ENCODE results near the gene GLS.
"Not testable (repeated sequence)": the region's sequence is repeated elsewhere in the genome, so short reads cannot be mapped to it uniquely, and the experiment has no call there.

Gene GLS

DNA sequence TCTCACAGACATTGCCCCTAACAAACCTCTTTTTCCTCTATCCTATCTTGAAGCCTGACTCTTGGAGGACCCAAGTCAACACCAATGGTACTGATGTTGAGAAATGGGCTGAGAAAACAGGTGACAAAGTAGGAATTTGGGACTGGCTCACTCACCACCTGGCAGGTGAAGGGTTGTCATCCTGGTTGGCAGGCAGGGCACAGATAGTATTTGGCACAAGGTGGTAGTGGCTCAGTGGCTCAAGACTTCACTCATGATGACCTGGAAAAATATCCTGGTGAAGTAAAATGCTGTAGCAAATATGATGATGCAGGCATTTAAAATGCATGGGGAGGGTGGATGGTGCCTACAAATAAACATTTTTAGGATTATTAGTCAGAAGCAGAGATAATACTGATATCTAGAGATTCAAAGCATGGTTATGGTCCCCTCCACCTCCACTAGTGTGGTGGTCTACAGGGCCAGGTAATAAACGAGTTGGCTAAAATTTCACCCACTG is 38.0 kb upstream of the GLS start:
- H3K36me3 ChIP-seq (ENCODE audit: insufficient read depth, low read length) = no peaks in the 10 kb centered on the region
- H3K27me3 ChIP-seq (ENCODE audit: insufficient read depth, low read length) = no peaks in the 10 kb centered on the region
- no peak overlapping the region for H3K4me3 ChIP-seq (ENCODE audit: low read length)
- no peak overlapping the region for H3K27ac ChIP-seq (ENCODE audit: low read depth, low read length)
- no peaks in the 10 kb centered on the region for H3K9me3 ChIP-seq (ENCODE audit: insufficient read depth, low read depth, low read length)
- peaks cover 4% of the 10 kb centered on the region; the same call in 1 of the 2 replicates for H3K4me1 ChIP-seq (ENCODE audit: insufficient read depth, low read length)
- H3K9ac ChIP-seq (ENCODE audit: low read depth, low read length) = no peak overlapping the region
- WGBS = 97% methylated on average over 1 of the region's 1 CpG

DNA sequence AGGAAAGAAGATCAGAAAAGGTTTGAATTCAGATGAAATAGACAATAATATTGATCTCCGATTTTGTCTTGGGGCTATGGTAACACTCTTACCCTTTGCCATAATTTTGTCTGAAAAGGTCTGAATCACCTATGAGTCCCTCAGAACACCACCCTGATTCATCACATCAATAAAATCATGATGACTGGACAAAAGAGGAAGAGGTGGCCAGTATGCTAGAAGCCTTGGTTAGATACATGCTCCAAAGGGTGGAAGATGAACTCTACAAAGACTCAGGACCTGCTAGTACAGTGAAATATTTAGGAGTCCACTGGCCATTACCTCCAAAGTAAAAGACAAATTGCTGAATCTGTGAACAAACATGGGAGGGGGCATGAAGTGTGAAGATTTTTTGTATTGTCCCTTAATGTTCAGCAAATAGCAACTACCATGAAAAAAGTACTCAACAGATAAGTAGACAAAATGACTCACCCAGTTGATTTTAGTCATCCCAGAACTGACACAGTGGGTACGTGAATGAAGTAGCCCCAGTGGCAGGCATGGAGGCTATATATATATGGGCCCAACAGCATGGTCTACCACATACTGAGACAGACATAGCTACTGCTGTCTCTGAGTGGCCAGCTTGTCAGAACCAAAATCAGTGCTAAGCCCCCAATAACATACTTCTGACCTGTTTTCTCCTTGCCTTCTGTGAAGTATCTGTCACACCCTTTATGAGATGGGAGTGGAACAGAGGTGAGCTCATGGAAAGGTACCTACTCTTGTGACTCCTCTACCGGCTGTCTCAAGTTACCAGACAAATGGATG is 36.5 kb upstream of the GLS start:
- no peaks in the 10 kb centered on the region for H3K36me3 ChIP-seq (ENCODE audit: insufficient read depth, low read length)
- H3K4me1 ChIP-seq (ENCODE audit: insufficient read depth, low read length) = peaks cover 4% of the 10 kb centered on the region; the same call in 1 of the 2 replicates
- no peak overlapping the region for H3K4me3 ChIP-seq (ENCODE audit: low read length)
- H3K9ac ChIP-seq (ENCODE audit: low read depth, low read length) = no peak overlapping the region
- H3K27me3 ChIP-seq (ENCODE audit: insufficient read depth, low read length) = no peaks in the 10 kb centered on the region
- no peaks in the 10 kb centered on the region for H3K9me3 ChIP-seq (ENCODE audit: insufficient read depth, low read depth, low read length)
- no peak overlapping the region for H3K27ac ChIP-seq (ENCODE audit: low read depth, low read length)
- WGBS = 84% methylated on average over 3 of the region's 3 CpGs

DNA sequence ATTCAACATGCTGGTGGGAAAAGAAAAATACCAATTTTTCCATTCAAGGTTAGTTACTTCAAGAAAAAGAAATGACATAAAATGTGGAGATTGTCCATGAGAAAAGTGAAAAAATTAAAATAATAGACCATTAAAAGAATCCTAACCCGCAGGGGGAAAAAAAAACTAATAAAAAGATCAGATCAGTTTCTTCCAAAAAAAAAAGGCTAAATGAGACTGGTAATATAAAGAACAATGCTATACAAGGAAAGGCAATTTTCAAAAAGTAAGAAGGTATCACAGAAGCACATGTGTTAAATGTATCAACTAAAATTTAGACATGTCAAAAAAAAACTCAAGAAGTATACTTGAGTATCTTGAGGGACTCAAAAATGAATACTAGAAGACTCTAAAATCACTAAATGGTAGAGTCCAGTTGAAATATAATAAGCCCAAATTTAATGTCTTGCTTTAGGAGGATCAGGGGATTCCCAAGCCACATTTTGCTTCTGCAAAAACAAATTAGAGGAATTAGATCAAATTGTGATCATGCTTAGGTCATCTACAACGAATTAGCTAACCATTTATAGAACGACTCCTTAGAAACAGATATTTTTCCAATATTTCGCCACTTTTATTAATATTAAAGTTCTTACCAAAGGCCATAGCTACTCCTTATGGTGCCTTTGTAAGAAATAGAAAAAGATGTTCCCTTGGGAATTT is 35.8 kb upstream of the GLS start:
- WGBS = 95% methylated on average over 3 of the region's 4 CpGs

DNA sequence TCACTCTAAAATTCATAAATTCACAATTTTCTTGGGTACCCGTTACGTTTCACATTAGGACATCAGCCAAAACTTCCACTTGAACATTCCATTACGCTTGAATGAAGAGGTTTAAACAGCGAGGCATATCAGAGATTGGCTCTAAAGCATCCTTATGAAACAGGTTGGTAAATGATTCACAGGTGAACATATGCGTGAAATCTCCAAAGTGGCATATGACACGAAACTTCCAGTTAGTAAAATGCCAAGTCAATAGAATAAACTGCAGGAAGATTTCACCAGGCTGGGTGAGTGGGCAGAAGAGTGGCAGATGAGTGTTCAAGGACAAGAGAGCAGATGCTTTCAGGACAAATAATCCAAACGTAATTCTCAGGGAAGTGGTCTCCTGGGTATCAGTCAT is 33.9 kb upstream of the GLS start:
- H3K4me1 ChIP-seq (ENCODE audit: insufficient read depth, low read length) = no peaks in the 10 kb centered on the region
- 92% methylated on average over 7 of the region's 7 CpGs for WGBS

More for the DNA sequence above, 35.8 kb upstream of the GLS start:
- H3K27ac ChIP-seq (ENCODE audit: low read depth, low read length) = no peak overlapping the region
- H3K4me3 ChIP-seq (ENCODE audit: low read length) = no peak overlapping the region
- no peaks in the 10 kb centered on the region for H3K9me3 ChIP-seq (ENCODE audit: insufficient read depth, low read depth, low read length)
- peaks cover 4% of the 10 kb centered on the region; the same call in 1 of the 2 replicates for H3K4me1 ChIP-seq (ENCODE audit: insufficient read depth, low read length)
- H3K9ac ChIP-seq (ENCODE audit: low read depth, low read length) = no peak overlapping the region
- no peaks in the 10 kb centered on the region for H3K36me3 ChIP-seq (ENCODE audit: insufficient read depth, low read length)
- H3K27me3 ChIP-seq (ENCODE audit: insufficient read depth, low read length) = no peaks in the 10 kb centered on the region

DNA sequence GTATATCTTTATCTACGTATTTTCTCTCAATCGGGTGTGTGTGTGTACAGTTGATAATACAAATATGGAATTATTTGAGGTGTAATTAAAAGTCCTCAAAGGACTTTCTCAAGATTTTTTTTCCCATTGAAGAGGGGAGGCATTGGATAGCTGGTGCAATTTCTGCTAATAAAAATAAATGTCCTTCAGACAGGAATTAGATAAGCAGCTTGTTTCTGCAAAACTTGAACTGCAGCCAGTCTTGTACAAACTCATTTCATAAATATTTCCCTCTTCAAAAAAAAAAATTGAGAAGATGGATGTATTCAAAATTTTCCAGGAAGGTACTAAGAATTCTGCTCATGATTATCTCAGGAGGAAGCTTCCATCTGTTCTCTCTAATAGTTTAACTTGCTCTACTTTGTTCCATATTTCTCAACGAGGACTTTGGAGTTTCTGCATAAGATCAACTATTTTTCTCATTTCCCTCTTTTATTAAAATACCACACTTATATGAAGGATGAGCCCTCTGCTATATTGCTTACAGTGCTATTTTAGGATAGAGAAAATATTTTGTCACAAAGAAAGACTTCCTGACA is 33.0 kb upstream of the GLS start:
- Histone ChIP-seq H3K4me1 (ENCODE audit: insufficient read depth, low read length) (no peaks in the 10 kb centered on the region), H3K27me3 (ENCODE audit: insufficient read depth, low read length) (no peaks in the 10 kb centered on the region), H3K4me3 (ENCODE audit: low read length) (no peak overlapping the region), H3K36me3 (ENCODE audit: insufficient read depth, low read length) (no peaks in the 10 kb centered on the region), H3K27ac (ENCODE audit: low read depth, low read length) (no peak overlapping the region), H3K9me3 (ENCODE audit: insufficient read depth, low read depth, low read length) (no peaks in the 10 kb centered on the region), H3K9ac (ENCODE audit: low read depth, low read length) (no peak overlapping the region)
- 97% methylated on average over 3 of the region's 3 CpGs for WGBS

More for the DNA sequence above, 33.9 kb upstream of the GLS start:
- Histone ChIP-seq H3K9ac (ENCODE audit: low read depth, low read length) (no peak overlapping the region), H3K27ac (ENCODE audit: low read depth, low read length) (no peak overlapping the region), H3K9me3 (ENCODE audit: insufficient read depth, low read depth, low read length) (no peaks in the 10 kb centered on the region), H3K27me3 (ENCODE audit: insufficient read depth, low read length) (no peaks in the 10 kb centered on the region), H3K36me3 (ENCODE audit: insufficient read depth, low read length) (no peaks in the 10 kb centered on the region), H3K4me3 (ENCODE audit: low read length) (no peak overlapping the region)

DNA sequence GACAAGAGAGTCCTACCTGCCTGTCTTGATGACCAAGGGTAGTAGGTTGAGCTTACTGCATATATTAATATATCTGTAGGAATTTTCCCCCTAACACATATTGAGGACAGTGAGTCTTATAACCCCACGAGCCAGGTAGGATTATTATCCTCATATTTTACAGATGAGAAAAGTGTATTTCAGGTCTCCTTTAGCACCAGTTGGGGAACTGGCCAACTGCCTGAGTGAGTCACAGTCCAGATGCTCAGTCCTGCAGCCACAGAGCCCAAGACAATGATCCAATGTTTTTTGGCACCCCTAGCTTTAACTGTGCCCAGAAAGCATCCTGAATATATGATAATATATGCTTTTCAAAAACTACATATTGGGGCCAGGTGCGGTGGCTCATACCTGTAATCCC is 30.8 kb upstream of the GLS start:
- 100% methylated on average over 1 of the region's 2 CpGs for WGBS
- Histone ChIP-seq H3K4me3 (ENCODE audit: low read length) (no peak overlapping the region), H3K9me3 (ENCODE audit: insufficient read depth, low read depth, low read length) (no peaks in the 10 kb centered on the region), H3K4me1 (ENCODE audit: insufficient read depth, low read length) (no peaks in the 10 kb centered on the region), H3K27ac (ENCODE audit: low read depth, low read length) (no peak overlapping the region), H3K27me3 (ENCODE audit: insufficient read depth, low read length) (no peaks in the 10 kb centered on the region), H3K36me3 (ENCODE audit: insufficient read depth, low read length) (no peaks in the 10 kb centered on the region), H3K9ac (ENCODE audit: low read depth, low read length) (no peak overlapping the region)

DNA sequence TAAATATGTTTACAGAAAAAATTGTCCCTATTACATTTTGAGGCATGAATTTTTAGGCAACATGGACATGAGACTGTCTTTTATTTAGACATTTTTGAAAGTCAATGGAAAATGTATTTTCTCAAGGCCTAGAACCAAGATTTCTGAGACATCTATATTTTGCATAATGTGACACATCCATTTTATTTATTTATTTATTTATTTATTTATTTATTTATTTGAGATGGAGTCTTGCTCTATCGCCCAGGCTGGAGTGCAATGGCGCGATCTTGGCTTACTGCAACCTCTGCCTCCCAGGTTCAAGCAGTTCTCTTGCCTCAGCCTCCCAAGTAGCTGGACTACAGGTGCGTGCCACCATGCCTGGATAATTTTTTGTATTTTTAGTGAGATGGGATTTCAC is 27.6 kb upstream of the GLS start:
- H3K9me3 ChIP-seq (ENCODE audit: insufficient read depth, low read depth, low read length); H3K36me3 ChIP-seq (ENCODE audit: insufficient read depth, low read length); H3K4me3 ChIP-seq (ENCODE audit: low read length); H3K27me3 ChIP-seq (ENCODE audit: insufficient read depth, low read length); H3K4me1 ChIP-seq (ENCODE audit: insufficient read depth, low read length); H3K27ac ChIP-seq (ENCODE audit: low read depth, low read length); H3K9ac ChIP-seq (ENCODE audit: low read depth, low read length): not testable (repeated sequence)
- 95% methylated on average over 4 of the region's 4 CpGs for WGBS

DNA sequence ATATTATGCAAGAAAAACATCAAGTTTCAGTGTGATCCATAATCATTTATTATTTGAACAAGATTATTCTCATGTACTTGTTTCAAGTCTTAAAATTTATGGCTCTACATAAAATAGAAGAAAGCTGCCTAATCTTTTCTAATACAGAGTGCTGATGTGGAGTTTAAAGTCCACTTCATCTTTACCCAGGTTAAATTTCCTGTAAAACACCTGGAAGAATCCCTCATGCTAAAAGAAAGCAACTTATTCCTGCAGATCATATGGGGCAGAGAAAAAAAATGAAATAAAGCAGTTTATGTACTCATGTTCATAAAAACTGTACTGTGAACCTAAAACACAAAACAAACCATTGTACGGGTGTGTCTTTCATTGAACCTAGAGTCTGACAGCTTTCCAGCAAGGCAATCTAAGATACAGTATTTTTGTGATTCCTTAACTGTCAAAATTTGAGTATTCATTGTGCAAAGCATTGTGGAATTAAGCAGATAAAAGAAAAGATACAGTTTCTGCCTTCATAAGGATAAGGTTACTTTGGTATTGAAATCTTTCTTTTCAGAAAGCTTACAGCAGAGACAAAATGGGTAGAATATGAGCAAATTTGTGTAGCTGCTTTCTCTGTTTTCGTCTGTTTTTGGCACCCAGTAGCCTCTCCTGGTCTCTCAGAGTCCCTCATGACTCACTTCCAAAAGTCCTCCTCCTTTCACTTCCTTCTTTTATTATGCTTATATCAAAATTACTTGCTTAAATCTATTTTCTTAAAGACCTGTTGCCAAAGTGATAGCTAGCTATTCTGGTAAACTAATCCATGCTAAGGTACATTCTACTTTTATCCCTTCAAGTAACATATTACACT is 26.9 kb upstream of the GLS start:
- Histone ChIP-seq H3K9me3 (ENCODE audit: insufficient read depth, low read depth, low read length) (no peaks in the 10 kb centered on the region), H3K4me1 (ENCODE audit: insufficient read depth, low read length) (no peaks in the 10 kb centered on the region), H3K9ac (ENCODE audit: low read depth, low read length) (no peak overlapping the region), H3K4me3 (ENCODE audit: low read length) (no peak overlapping the region), H3K27me3 (ENCODE audit: insufficient read depth, low read length) (no peaks in the 10 kb centered on the region), H3K27ac (ENCODE audit: low read depth, low read length) (no peak overlapping the region), H3K36me3 (ENCODE audit: insufficient read depth, low read length) (no peaks in the 10 kb centered on the region)
- 82% methylated on average over 2 of the region's 2 CpGs for WGBS

DNA sequence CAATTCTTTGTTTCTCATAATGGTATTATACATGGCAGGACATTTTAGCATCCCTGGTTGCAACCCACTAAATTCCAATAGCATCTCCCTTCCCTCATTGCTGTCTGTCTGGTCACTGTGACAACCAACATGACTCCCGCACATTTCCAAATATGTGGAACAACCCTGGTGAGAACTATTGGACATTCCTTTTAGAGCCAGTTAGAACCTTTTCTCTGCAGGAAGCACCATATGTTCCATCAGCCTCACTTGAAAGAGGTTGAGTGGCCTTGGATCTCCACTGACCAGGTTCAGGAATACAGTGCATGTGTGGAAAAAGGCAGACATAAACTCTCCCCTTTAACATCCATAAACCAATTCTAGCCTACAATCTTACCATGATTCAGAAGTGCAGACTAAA is 25.9 kb upstream of the GLS start:
- Histone ChIP-seq H3K27me3 (ENCODE audit: insufficient read depth, low read length) (no peaks in the 10 kb centered on the region), H3K9me3 (ENCODE audit: insufficient read depth, low read depth, low read length) (no peaks in the 10 kb centered on the region), H3K9ac (ENCODE audit: low read depth, low read length) (no peak overlapping the region), H3K27ac (ENCODE audit: low read depth, low read length) (no peak overlapping the region), H3K4me1 (ENCODE audit: insufficient read depth, low read length) (peaks cover 9% of the 10 kb centered on the region), H3K36me3 (ENCODE audit: insufficient read depth, low read length) (no peaks in the 10 kb centered on the region), H3K4me3 (ENCODE audit: low read length) (no peak overlapping the region)
- WGBS = 98% methylated on average over 1 of the region's 1 CpG

DNA sequence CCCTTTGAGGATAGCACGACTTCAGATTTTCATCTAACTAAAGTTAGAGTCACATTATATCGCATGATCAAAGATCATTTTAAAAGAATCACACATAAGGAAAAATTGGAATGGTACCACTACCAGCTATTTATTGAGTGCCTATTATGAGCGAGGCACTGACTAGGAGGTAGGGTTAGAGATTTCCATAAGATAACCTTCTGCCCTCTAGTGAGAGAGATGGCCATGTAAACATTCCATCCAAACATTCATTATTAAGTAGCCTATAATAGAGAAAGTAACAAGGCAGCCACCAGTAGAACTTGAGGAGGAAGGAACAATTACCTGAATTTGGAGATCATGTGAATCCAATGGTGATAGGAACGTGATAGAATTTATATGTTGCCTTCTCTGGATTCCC is 25.4 kb upstream of the GLS start:
- no peak overlapping the region for H3K4me3 ChIP-seq (ENCODE audit: low read length)
- peaks cover 14% of the 10 kb centered on the region for H3K4me1 ChIP-seq (ENCODE audit: insufficient read depth, low read length)
- 89% methylated on average over 3 of the region's 4 CpGs for WGBS

More for the DNA sequence above, 25.4 kb upstream of the GLS start:
- no peak overlapping the region for H3K9ac ChIP-seq (ENCODE audit: low read depth, low read length)
- no peaks in the 10 kb centered on the region for H3K9me3 ChIP-seq (ENCODE audit: insufficient read depth, low read depth, low read length)
- no peaks in the 10 kb centered on the region for H3K27me3 ChIP-seq (ENCODE audit: insufficient read depth, low read length)
- H3K27ac ChIP-seq (ENCODE audit: low read depth, low read length) = no peak overlapping the region
- no peaks in the 10 kb centered on the region for H3K36me3 ChIP-seq (ENCODE audit: insufficient read depth, low read length)
